Naive B cell (primary cell): ENCODE measurements around the gene IFT43. TPM values are rescaled to one million over a fixed set of nuclear protein-coding genes. Genes with fewer than 3 reads are reported as not detected.

Experiments used
- ATAC-seq, 2 donors: fragments of 150-1000 bp; cut with Tn5 transposase; 2 replicates each; pipeline ENCODE4 v1.10.0; 2021; ENCODE audit warnings: low read depth in 2 of 2, mild to moderate bottlenecking in 2 of 2, moderate library complexity in 2 of 2
- DNase-seq: peaks from one replicate; pipeline ENCODE4 v3.0.0; 2022
- H3K27ac Mint-ChIP-seq, 6 donors: one replicate each; pipeline ENCODE4 v1.8.0; 2020 to 2022; ENCODE audit warnings: mild to moderate bottlenecking in 6 of 6, mixed read lengths in 6 of 6, moderate library complexity in 5 of 6, inconsistent platforms in 2 of 6
- H3K27me3 Mint-ChIP-seq, 3 donors: one replicate each; pipeline ENCODE4 v1.8.0; 2021 to 2022; ENCODE audit warnings: mixed read lengths in 3 of 3, mild to moderate bottlenecking in 1 of 3
- H3K36me3 Mint-ChIP-seq, 2 donors: one replicate each; pipeline ENCODE4 v1.8.0; 2020 to 2022; ENCODE audit warnings: mixed read lengths in 2 of 2, inconsistent platforms in 1 of 2, mild to moderate bottlenecking in 1 of 2
- H3K4me1 Mint-ChIP-seq, 3 donors: one replicate each; pipeline ENCODE4 v1.8.0; 2020 to 2022; ENCODE audit warnings: mixed read lengths in 3 of 3, inconsistent platforms in 1 of 3, mild to moderate bottlenecking in 1 of 3, moderate library complexity in 1 of 3
- H3K4me3 Mint-ChIP-seq, 8 donors: one replicate each; pipeline ENCODE4 v1.8.0; 2020 to 2022; ENCODE audit warnings: mild to moderate bottlenecking in 8 of 8, mixed read lengths in 8 of 8, moderate library complexity in 8 of 8, inconsistent platforms in 2 of 8
- H3K9me3 Mint-ChIP-seq, 7 donors: one replicate each; pipeline ENCODE4 v1.8.0; 2020 to 2022; ENCODE audit warnings: mixed read lengths in 7 of 7, mild to moderate bottlenecking in 5 of 7, inconsistent platforms in 2 of 7, moderate library complexity in 1 of 7
- polyA plus RNA-seq, 6 donors: library from polyadenylated mRNA; unstranded; fragments of 300-500 nt; fragmentation: Illumina TruSeq; gene quantifications; one replicate each; pipeline ENCODE4 v1.2.3, GENCODE V29; 2021; ENCODE audit warnings: low read depth in 6 of 6

Gene IFT43
- polyA plus RNA-seq, 6 donors from 2014 or later, result 13.5 to 25.9 (median 19.7) TPM

DNA sequence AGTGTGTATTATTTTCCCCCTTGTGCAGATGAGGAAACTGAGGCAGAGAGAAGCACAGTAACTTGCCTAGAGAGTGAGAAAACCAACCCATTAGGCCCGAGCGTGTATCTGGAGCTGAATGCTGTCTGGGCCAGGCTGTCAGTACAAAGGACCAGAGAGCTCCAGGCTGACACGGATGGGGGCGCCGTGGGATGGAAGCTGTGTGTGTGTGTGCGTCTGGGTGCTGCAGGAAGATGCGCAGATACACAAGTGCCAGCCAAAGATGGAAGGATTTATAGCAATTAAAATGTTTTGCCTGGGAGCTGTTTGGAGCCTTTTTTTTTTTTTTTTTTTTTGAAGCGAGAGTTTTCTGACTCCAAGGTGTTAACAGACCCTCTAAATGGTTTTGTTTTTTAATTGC is 112.5 kb downstream of the IFT43 start:
- Mint-ChIP-seq H3K4me3 (no peak overlapping the region), H3K36me3 (no peaks in the 10 kb centered on the region), H3K27ac (no peak overlapping the region), H3K4me1 (no peaks in the 10 kb centered on the region), H3K27me3 (peaks cover 0 to 28% (median 23%) of the 10 kb centered on the region in 3 donors), H3K9me3 (no peaks in the 10 kb centered on the region)
- no peak for ATAC-seq
- DNase-seq, result no peak

DNA sequence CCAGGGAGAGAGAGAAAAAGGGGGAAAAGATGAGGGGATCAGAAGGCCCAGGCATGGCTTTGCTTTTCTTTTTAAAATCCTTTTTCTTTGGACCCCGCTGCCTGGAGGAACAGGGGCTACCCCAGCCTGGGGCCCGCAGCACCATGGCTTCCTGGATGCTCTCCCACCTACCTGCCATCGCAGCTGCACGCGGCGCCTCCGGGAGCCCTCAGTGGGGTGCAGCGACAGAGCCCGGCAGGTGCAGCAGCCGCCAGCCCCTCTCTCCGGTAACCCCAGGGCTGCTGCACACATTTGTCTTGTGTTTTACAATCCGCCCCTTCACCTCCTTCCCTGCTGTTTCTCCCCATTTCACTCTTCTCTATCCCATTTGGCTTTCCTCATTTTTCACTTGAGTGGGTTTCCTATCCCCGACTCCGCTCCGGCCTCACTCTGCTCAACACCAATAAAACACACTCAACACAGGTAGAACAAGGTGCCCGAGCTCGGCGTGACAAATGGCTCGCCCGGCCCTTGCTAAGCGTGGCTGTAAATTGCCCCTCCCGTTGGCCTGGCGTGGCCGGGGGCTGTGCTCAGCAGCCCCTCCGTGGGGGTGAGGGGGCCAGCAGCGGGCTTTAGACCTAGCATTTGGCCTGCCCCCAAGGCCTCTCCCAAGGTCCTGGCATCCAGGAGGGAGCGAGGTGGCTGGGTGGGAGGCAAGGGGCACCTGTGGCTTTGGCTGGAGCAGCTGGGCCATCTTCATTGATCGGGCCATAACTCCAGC is 113.5 kb downstream of the IFT43 start:
- peaks cover 0 to 24% (median 23%) of the 10 kb centered on the region in 3 donors for H3K27me3 Mint-ChIP-seq

DNA sequence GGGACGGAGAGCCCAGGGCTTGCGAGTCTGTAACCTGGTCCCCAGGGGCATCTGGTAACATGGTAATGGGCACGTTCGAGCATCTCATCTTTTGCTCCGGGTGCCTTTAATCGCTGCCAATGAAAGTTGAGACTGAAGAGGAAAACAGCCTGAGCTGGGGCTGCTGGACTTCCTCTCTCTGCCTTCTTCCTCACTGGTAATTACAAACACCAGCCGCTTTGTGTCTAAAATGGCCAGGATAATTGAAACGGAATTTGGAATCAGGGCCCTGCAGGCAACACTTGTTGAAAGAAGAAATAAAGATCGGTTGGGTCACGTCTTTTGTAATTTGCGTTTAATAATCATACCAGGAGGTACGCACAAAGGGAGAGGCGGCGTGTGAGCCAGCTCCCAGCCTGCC is 114.7 kb downstream of the IFT43 start:
- peaks cover 1 to 28% (median 23%) of the 10 kb centered on the region in 3 donors for H3K27me3 Mint-ChIP-seq
- H3K9me3 Mint-ChIP-seq, result no peaks in the 10 kb centered on the region
- no peak overlapping the region for H3K27ac Mint-ChIP-seq
- no peaks in the 10 kb centered on the region for H3K36me3 Mint-ChIP-seq
- DNase-seq, result no peak
- H3K4me3 Mint-ChIP-seq, result no peak overlapping the region
- ATAC-seq, result no peak
- H3K4me1 Mint-ChIP-seq, result no peaks in the 10 kb centered on the region

More for the DNA sequence above, 113.5 kb downstream of the IFT43 start:
- H3K36me3 Mint-ChIP-seq, result no peaks in the 10 kb centered on the region
- peak overlapping the region in 1 of 8 donors; percentile 76 for H3K4me3 Mint-ChIP-seq
- H3K9me3 Mint-ChIP-seq, result no peaks in the 10 kb centered on the region
- H3K27ac Mint-ChIP-seq, result no peak overlapping the region
- no peaks in the 10 kb centered on the region for H3K4me1 Mint-ChIP-seq
- no peak for DNase-seq
- ATAC-seq, result no peak

DNA sequence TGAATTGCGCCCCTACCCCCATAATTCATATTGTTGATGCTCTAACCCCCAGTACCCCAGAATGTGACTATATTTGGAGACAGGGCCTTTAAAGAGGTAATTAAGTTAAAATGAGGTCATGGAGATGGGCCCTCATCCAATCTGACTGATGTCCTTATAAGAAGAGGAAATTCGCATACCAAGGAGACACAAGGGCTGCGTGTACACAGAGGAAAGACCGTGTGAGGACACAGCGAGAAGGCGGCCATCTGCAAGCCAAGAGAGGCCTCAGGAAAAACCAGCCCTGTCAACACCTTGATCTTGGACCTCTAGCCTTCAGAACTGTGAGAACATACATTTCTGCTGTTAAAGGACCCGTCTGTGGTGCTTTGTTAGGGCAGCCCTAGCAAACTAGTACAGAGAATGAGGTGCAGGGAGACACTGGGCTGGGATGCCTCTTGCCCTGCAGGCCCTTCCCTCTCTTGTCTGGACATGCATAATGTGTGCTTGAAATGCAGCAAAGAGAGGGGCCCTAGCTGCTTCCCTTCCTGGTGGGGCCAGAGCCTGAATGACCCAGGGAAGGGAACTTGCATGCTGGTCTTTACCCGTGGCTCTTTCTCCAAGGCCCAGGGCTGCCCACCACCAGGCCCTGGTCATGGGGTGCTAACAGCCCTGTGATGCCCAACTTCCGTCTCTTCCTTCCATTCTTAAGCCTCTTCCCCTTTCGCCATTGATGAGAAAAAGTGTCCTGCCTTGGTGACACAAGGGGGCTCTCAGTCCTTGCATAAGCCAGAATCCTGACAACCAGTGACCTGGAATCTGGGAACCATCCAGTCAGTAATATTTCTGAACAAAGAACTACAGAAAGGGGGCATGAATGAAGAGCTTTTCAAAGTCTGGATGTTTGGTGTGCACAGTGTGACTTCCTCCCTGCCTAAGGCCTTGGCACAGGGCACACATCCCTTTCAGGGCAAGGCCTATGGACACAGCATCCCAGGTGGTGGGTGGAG is 116.1 kb downstream of the IFT43 start:
- ATAC-seq (no peak), DNase-seq (no peak)
- Mint-ChIP-seq H3K4me1 (no peaks in the 10 kb centered on the region), H3K9me3 (no peaks in the 10 kb centered on the region), H3K36me3 (no peaks in the 10 kb centered on the region), H3K27me3 (peaks cover 16 to 33% (median 33%) of the 10 kb centered on the region in 3 donors), H3K27ac (peak overlapping the region in 1 of 6 donors; percentile 6), H3K4me3 (peak overlapping the region in 1 of 8 donors; percentile 32)

DNA sequence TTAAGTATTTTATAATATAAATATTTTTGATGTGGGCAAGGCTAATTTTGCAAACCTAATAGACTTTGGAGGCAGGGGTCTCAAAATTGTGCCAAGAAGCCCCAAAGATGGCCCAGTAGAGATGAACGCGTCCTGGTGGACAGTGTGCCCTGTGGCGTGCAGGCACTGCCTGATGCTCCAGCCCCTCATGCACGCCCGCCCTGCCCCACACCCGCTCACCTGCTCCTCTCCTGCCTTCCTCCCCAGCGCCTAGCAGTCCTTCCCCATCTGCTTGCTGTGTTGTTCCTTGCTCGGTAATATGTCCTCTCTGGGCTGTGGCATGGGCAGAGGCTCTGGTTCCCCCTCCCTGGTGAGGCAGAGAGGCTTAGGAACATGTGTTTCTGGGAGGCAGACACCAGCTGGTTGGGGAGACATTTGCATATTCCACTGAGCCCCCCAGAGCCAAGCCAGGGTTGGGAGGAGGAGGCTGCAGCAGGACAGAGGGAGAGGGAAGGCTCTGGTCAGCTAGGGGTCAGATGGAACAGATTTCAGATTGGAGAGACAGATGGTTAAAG is 119.3 kb downstream of the IFT43 start:
- Mint-ChIP-seq H3K9me3 (peaks cover 0 to 7% (median 5%) of the 10 kb centered on the region in 7 donors), H3K27me3 (peaks cover 17 to 56% (median 32%) of the 10 kb centered on the region in 3 donors), H3K27ac (no peak overlapping the region), H3K36me3 (peaks cover 0 to 9% of the 10 kb centered on the region in 2 donors), H3K4me3 (no peak overlapping the region), H3K4me1 (no peaks in the 10 kb centered on the region)
- ATAC-seq, result no peak
- DNase-seq, result no peak

DNA sequence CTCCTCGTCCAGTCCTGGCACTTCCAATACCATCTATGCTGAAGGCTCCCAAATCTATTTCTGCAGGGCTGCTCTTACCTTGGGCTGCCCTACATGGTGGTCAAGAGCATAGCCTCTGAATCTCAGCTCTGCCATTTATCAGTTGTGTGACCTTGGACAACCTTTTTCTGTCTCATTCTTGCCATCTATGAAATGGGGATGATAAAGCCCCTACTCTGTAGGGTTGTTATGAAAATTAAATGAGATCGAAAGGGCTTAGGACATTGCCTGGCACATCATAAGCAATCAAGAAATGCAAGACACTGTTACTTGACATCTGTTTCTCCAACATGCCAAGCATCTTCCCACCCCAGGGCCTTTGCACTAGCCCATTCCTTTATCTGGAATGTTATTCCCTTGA is 120.6 kb downstream of the IFT43 start:
- no peak overlapping the region for H3K4me3 Mint-ChIP-seq
- DNase-seq (no peak), ATAC-seq (no peak)
- no peak overlapping the region for H3K27ac Mint-ChIP-seq
- H3K36me3 Mint-ChIP-seq, result peaks cover 0 to 9% of the 10 kb centered on the region in 2 donors
- H3K9me3 Mint-ChIP-seq, result peaks cover 0 to 8% (median 5%) of the 10 kb centered on the region in 7 donors
- H3K27me3 Mint-ChIP-seq, result peaks cover 24 to 53% (median 30%) of the 10 kb centered on the region in 3 donors
- H3K4me1 Mint-ChIP-seq, result no peaks in the 10 kb centered on the region

DNA sequence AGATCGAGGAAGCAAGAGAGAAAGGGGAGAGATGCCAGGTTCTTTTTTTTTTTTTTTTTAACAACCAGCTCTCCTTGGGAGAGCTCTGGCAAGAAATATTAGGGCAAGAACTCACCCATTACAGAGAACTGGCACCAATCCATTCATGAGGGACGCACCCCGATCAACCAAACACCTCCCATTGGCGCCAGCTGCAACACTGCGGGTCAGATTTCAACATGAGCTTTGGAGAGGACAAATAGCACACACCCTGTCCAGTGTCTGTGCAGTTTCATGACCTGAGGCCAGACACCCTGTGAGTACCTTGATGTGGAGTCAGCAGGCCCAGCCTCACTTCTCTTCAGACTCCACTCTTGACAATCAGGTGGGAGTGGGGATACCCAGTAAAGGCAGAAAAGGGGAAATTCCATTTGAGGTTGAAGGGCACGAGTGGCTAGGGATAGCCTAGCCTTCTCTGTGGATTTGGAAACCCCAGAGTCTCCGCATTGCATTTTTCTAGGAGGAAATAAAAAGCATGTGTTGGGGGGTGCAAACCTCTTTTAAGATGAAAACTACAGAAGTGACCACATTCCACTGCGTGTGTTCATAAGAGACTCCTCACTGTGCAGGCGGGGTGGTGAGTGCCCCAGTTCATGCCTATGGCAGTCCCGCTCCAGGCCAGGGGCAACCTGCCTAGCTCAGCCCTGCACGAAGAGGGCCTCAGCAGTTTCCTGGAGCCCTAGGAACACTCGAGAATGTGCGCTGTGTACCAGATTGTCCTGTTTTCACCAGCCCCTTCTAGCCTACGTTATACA is 123.7 kb downstream of the IFT43 start:
- H3K4me1 Mint-ChIP-seq, result no peaks in the 10 kb centered on the region
- no peak overlapping the region for H3K27ac Mint-ChIP-seq
- ATAC-seq, result no peak
- H3K4me3 Mint-ChIP-seq, result no peak overlapping the region
- H3K9me3 Mint-ChIP-seq, result peaks cover 0 to 8% (median 5%) of the 10 kb centered on the region in 7 donors
- peaks cover 24 to 53% (median 43%) of the 10 kb centered on the region in 3 donors for H3K27me3 Mint-ChIP-seq
- H3K36me3 Mint-ChIP-seq, result peaks cover 0 to 9% of the 10 kb centered on the region in 2 donors
- DNase-seq, result no peak

DNA sequence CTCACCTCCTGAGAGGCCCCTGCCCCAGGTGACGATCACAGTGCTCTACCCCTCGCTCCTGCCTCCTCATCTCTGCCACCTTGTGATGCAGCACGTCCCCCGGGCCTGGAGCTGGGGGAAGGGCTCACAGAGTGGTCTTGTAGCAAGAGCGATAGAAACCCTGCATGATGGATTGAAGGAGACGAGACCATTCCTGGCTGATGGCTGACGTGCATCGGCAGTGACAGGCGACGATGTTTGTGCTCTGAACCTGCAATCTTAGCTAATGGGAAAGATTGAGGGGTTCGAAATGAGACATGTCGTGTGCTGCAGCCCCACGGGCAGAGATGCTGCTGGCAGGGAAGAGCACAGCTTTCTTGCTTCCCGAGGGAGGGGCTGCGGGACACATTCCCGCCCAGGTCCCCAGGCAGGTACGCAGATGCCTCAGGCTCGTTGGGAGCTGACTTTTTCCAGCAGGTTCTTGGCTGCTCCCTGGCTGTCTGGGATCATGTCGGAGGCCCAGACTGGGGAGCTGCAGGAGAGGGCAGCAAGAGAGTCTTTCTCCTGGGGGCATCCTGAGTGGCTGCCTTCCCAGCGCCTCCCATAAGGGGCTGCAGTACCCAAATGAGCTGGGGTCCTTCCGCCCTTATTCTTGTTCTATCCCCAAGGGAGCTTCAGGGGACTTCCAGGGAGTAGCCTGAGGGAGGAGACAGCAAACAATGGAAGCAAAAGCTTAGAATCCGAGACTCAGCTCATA is 127.5 kb downstream of the IFT43 start:
- H3K27me3 Mint-ChIP-seq, result peaks cover 15 to 61% (median 48%) of the 10 kb centered on the region in 3 donors
- no peak overlapping the region for H3K27ac Mint-ChIP-seq
- DNase-seq (no peak), ATAC-seq (no peak)
- no peaks in the 10 kb centered on the region for H3K4me1 Mint-ChIP-seq
- H3K4me3 Mint-ChIP-seq, result no peak overlapping the region
- peaks cover 0 to 8% (median 5%) of the 10 kb centered on the region in 7 donors for H3K9me3 Mint-ChIP-seq
- H3K36me3 Mint-ChIP-seq, result peaks cover 0 to 9% of the 10 kb centered on the region in 2 donors

DNA sequence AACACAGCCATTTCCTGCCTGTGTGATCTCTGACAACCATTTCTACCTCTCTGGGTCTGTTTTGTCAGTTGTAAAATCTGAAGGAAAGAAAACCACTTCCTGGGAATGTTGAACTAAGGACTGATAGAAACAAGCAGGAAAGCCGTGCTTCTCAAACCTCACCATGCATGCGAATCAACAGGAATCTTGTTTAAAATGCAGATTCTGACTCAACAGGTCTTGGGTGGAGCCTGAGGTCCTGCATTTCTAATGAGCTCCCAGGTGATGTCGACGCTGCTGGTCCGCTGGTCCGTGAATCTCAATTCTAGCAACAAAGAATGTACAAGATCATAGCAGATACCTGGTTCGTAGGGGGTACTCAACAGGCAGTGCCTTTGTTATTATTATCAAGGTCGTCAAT is 128.1 kb downstream of the IFT43 start:
- no peak for DNase-seq
- H3K4me1 Mint-ChIP-seq, result no peaks in the 10 kb centered on the region
- H3K27me3 Mint-ChIP-seq, result peaks cover 15 to 55% (median 42%) of the 10 kb centered on the region in 3 donors
- H3K36me3 Mint-ChIP-seq, result peaks cover 0 to 5% of the 10 kb centered on the region in 2 donors
- peaks cover 0 to 8% (median 3%) of the 10 kb centered on the region in 7 donors for H3K9me3 Mint-ChIP-seq
- H3K4me3 Mint-ChIP-seq, result no peak overlapping the region
- no peak for ATAC-seq
- H3K27ac Mint-ChIP-seq, result no peak overlapping the region

DNA sequence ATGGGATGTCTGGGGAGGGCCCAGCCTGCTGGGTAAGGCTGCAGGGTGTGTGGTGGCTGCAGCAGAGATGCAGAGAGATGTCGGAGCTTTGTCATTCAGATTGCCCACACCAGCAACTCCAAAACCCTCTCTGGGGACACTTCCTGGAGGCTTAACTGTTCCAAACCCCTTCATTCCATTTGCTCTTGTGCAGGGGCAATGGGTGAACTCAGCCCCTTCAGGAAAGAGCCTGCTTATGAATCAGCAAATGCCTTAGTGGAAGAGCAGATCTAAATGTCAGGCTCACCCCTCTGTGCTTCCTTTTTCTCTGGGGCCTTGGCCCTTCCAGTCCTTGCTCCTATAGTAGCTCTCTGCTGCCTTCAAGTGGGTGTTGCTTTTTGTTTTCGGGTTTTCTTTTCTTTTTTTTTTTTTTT is 129.5 kb downstream of the IFT43 start:
- peaks cover 0 to 2% (median 0%) of the 10 kb centered on the region in 7 donors for H3K9me3 Mint-ChIP-seq
- no peaks in the 10 kb centered on the region for H3K4me1 Mint-ChIP-seq
- H3K4me3 Mint-ChIP-seq, result no peak overlapping the region
- DNase-seq (no peak), ATAC-seq (no peak)
- H3K27me3 Mint-ChIP-seq, result peaks cover 15 to 50% (median 37%) of the 10 kb centered on the region in 3 donors
- H3K27ac Mint-ChIP-seq, result no peak overlapping the region
- no peaks in the 10 kb centered on the region for H3K36me3 Mint-ChIP-seq

DNA sequence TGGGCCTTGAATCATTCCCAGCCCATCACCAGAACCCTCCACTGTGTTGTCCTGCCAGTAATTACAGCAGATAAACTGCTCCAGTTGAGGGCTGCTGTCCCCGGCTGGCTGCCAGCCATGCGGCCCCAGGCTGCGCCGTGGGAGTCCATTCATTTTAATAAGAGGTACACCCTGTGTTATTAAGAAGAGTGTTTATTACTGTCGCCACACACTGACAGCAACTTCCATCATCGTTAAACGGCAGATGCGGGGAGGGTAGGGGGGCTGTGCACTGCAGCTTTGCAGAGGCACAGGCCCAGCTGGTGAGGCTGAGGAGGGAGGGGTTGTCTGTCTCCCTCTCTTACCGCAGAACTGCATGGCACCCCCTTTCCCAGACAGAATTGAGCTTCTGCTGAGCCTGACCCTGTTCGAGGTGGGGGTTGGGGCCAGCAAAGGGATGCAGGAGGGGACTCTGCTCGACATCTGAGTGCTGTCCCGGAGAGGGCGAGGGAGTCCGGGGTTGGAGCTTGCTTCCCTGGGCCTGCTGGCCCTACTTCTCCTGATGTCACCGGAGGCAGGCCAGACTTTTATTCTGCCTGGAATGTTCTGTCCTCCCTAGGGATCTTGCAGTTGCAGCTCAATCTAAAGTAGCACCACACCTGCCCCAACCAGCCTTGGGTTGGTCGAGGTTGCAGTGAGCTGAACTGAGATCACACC is 132.4 kb downstream of the IFT43 start:
- no peak for ATAC-seq
- Mint-ChIP-seq H3K27me3 (peaks cover 7 to 41% (median 31%) of the 10 kb centered on the region in 3 donors), H3K36me3 (no peaks in the 10 kb centered on the region), H3K4me1 (no peaks in the 10 kb centered on the region), H3K27ac (no peak overlapping the region), H3K4me3 (peak overlapping the region in 1 of 8 donors; percentile 36), H3K9me3 (peaks cover 0 to 2% (median 0%) of the 10 kb centered on the region in 7 donors)
- no peak for DNase-seq

DNA sequence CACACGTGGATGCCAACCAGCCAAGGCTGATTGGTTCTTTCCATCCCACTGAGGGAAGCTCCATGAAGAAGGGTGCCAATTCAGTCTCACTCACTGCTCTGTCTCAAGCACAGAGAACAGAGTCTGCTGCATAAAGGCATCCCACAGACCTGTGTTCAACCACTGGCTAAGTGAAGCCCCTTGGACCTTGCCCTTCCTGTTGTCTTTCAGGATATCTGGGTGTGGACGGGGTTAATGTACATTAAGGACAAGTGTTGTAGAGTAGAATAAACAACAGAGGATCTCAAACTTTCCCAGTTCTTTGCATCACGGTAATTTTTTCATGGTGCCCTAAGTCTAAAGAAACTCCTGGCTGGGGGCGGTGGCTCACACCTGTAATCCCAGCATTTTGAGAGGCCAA is 133.0 kb downstream of the IFT43 start:
- no peak overlapping the region for H3K4me3 Mint-ChIP-seq
- H3K27ac Mint-ChIP-seq, result no peak overlapping the region
- H3K36me3 Mint-ChIP-seq, result no peaks in the 10 kb centered on the region
- ATAC-seq (no peak), DNase-seq (no peak)
- H3K4me1 Mint-ChIP-seq, result no peaks in the 10 kb centered on the region
- peaks cover 7 to 39% (median 29%) of the 10 kb centered on the region in 3 donors for H3K27me3 Mint-ChIP-seq
- H3K9me3 Mint-ChIP-seq, result peaks cover 0 to 2% (median 0%) of the 10 kb centered on the region in 7 donors
